GM23338 (cell line): ENCODE measurements around the gene KIAA2012. TPM values are rescaled to one million over a fixed set of nuclear protein-coding genes. Genes with fewer than 3 reads are reported as not detected.

Source experiments
- ATAC-seq: fragments of 200-7000 bp; cut with Tn5 transposase; 3 replicates; pipeline ENCODE4 v1.9.1; 2020
- DNase-seq: peaks from one replicate; pipeline ENCODE4 v3.0.0-alpha.2; 2015; ENCODE audit warnings: low spot score
- H2AFZ ChIP-seq: fragments of 200-600 bp; sonication (generic); 2 replicates; pipeline ENCODE4 v1.8.0; 2016; ENCODE audit warnings: antibody characterized with exemption, mild to moderate bottlenecking, moderate library complexity
- H3F3A ChIP-seq: fragments of 200-600 bp; sonication (generic); replicated peaks from 2 replicates; pipeline ENCODE4 v1.8.0; 2017; ENCODE audit warnings: antibody characterized with exemption, mixed run types, low read depth
- H3K27ac ChIP-seq: fragments of 200-600 bp; sonication (generic); 2 replicates; pipeline ENCODE4 v1.6.1; 2016; ENCODE audit warnings: low read depth
- H3K27me3 ChIP-seq: fragments of 200-600 bp; sonication (generic); 2 replicates; pipeline ENCODE4 v1.8.0; 2016; ENCODE audit warnings: mild to moderate bottlenecking, mixed run types, moderate library complexity; ENCODE audit not compliant: insufficient read depth
- H3K36me3 ChIP-seq: fragments of 200-600 bp; sonication (generic); 2 replicates; pipeline ENCODE4 v1.8.0; 2016; ENCODE audit warnings: mild to moderate bottlenecking; ENCODE audit not compliant: insufficient read depth
- H3K4me1 ChIP-seq: fragments of 200-600 bp; sonication (generic); 2 replicates; pipeline ENCODE4 v1.8.0; 2016; ENCODE audit warnings: mild to moderate bottlenecking, moderate library complexity; ENCODE audit not compliant: insufficient read depth
- H3K4me2 ChIP-seq: fragments of 200-600 bp; sonication (generic); 2 replicates; pipeline ENCODE4 v1.7.1; 2017; ENCODE audit warnings: mixed run types
- H3K4me3 ChIP-seq: fragments of 200-600 bp; sonication (generic); 2 replicates; pipeline ENCODE4 v1.6.1; 2016; ENCODE audit warnings: mixed run types
- H3K79me2 ChIP-seq: fragments of 200-600 bp; sonication (generic); replicated peaks from 2 replicates; pipeline ENCODE4 v1.8.0; 2017; ENCODE audit warnings: mild to moderate bottlenecking; ENCODE audit not compliant: insufficient read depth
- H3K9me2 ChIP-seq: fragments of 200-600 bp; sonication (generic); 2 replicates; pipeline ENCODE4 v1.8.0; 2017; ENCODE audit not compliant: insufficient read depth
- H4K20me1 ChIP-seq: fragments of 200-600 bp; sonication (generic); replicated peaks from 2 replicates; pipeline ENCODE4 v1.8.0; 2017; ENCODE audit warnings: mild to moderate bottlenecking; ENCODE audit not compliant: insufficient read depth
- H3K27ac Mint-ChIP-seq: 2 replicates; pipeline ENCODE4 v1.8.0; 2020; ENCODE audit warnings: inconsistent platforms, mild to moderate bottlenecking, moderate library complexity, mixed read lengths
- H3K27me3 Mint-ChIP-seq: 3 replicates; pipeline ENCODE4 v1.8.0; 2022; ENCODE audit warnings: low read depth, mild to moderate bottlenecking, moderate library complexity, mixed read lengths, inconsistent platforms; ENCODE audit not compliant: insufficient read depth, poor library complexity
- H3K36me3 Mint-ChIP-seq: 3 replicates; pipeline ENCODE4 v1.8.0; 2021; ENCODE audit warnings: low read depth, mild to moderate bottlenecking, inconsistent platforms, moderate library complexity, mixed read lengths
- H3K4me1 Mint-ChIP-seq: 3 replicates; pipeline ENCODE4 v1.8.0; 2020; ENCODE audit warnings: mild to moderate bottlenecking, inconsistent platforms, mixed read lengths
- H3K4me3 Mint-ChIP-seq: 3 replicates; pipeline ENCODE4 v1.8.0; 2021; ENCODE audit warnings: moderate library complexity, mild to moderate bottlenecking, inconsistent platforms, mixed read lengths
- H3K9me3 Mint-ChIP-seq: 3 replicates; pipeline ENCODE4 v1.8.0; 2020; ENCODE audit warnings: moderate library complexity, mild to moderate bottlenecking, inconsistent platforms, mixed read lengths
- CREB1 ChIP-seq: fragments of 250-450 bp; sonication (Bioruptor Pico); IDR thresholded peaks from 2 replicates; pipeline ENCODE4 v1.5.0; 2020; ENCODE audit warnings: low read depth, mild to moderate bottlenecking, moderate library complexity
- CTCF ChIP-seq, 2 experiments: fragments of 200-600 bp in 1 of 2; sonication (generic) in 1 of 2; conservative IDR thresholded peaks; 2 replicates each; pipeline versions ENCODE4 v1.5.1 to v1.6.1; 2016 to 2017; ENCODE audit warnings: antibody characterized with exemption in 2 of 2, low read depth in 2 of 2, mild to moderate bottlenecking in 2 of 2, moderate library complexity in 1 of 2
- ETS1 ChIP-seq: IDR thresholded peaks from 2 replicates; pipeline ENCODE4 v1.6.1; 2016; ENCODE audit warnings: antibody characterized with exemption
- EZH2 ChIP-seq: fragments of 200-600 bp; sonication (generic); IDR thresholded peaks from one replicate; pipeline ENCODE4 v1.8.0; 2017; ENCODE audit warnings: antibody characterized with exemption, mild to moderate bottlenecking, low read depth; ENCODE audit not compliant: unreplicated experiment
- EZH2phosphoT487 ChIP-seq: fragments of 200-600 bp; sonication (generic); IDR thresholded peaks from one replicate; pipeline ENCODE4 v1.8.1; 2018; ENCODE audit warnings: antibody characterized with exemption; ENCODE audit not compliant: unreplicated experiment
- JUNB ChIP-seq: IDR thresholded peaks from one replicate; pipeline ENCODE4 v1.6.1; 2016; ENCODE audit warnings: antibody characterized with exemption; ENCODE audit not compliant: unreplicated experiment
- NANOG ChIP-seq: IDR thresholded peaks from 2 replicates; pipeline ENCODE4 v1.6.1; 2016; ENCODE audit warnings: antibody characterized with exemption, borderline replicate concordance
- POLR2AphosphoS5 ChIP-seq: IDR thresholded peaks from 2 replicates; pipeline ENCODE4 v1.6.1; 2016; ENCODE audit warnings: antibody characterized with exemption, low read depth
- STAT1 ChIP-seq: IDR thresholded peaks from one replicate; pipeline ENCODE4 v1.6.1; 2016; ENCODE audit warnings: antibody characterized with exemption; ENCODE audit not compliant: unreplicated experiment
- ZNF114 ChIP-seq: fragments of 250-450 bp; sonication (Bioruptor Pico); IDR thresholded peaks from 2 replicates; pipeline ENCODE4 v1.5.0; 2020; ENCODE audit warnings: mild to moderate bottlenecking, moderate library complexity
- ZNF331 ChIP-seq: fragments of 250-450 bp; sonication (Bioruptor Pico); IDR thresholded peaks from 2 replicates; pipeline ENCODE4 v1.5.0; 2020; ENCODE audit warnings: low read depth, mild to moderate bottlenecking, moderate library complexity
- polyA plus RNA-seq: library from polyadenylated mRNA; unstranded; fragments of >200 nt; fragmentation: Nextera tagmentation; extraction: Ambion mirVana; gene quantifications from 2 replicates; pipeline ENCODE4 v1.2.1, GENCODE V29; 2016
- total RNA-seq: library from RNA; depleted of rRNA; stranded (reverse); fragments of >200 nt; shearing (Covaris generic); gene quantifications from 2 replicates; pipeline ENCODE4 v1.2.3, GENCODE V29; 2014
- TF ChIP-seq, protein P1 (sequence below): fragments of 250-450 bp; sonication (Bioruptor Pico); IDR thresholded peaks from 2 replicates; pipeline ENCODE4 v1.5.0; 2020; ENCODE audit warnings: mild to moderate bottlenecking, moderate library complexity
- TF ChIP-seq, protein P2 (sequence below): IDR thresholded peaks from one replicate; pipeline ENCODE4 v1.6.1; 2018; ENCODE audit warnings: antibody characterized with exemption; ENCODE audit not compliant: unreplicated experiment

The KIAA2012 gene
- total and polyA plus RNA-seq, 2 experiments from 2014 or later: 0.03 to 0.08 TPM

- no peaks in the 10 kb centered on the region for H3K36me3 Mint-ChIP-seq
- Histone ChIP-seq H3K4me1 (peaks cover 10% of the 10 kb centered on the region), H4K20me1 (no peaks in the 10 kb centered on the region), H3K36me3 (no peaks in the 10 kb centered on the region), H3K27ac (no peak overlapping the region), H3K27me3 (no peaks in the 10 kb centered on the region), H3K4me2 (no peak overlapping the region), H3K9me2 (peaks cover 12% of the 10 kb centered on the region; the same call in 1 of the 2 replicates), H3K4me3 (no peak overlapping the region), H3K79me2 (no peaks in the 10 kb centered on the region), H3F3A (no peaks in the 10 kb centered on the region), H2AFZ (no peak overlapping the region)
- peaks cover 2% of the 10 kb centered on the region for H3K27me3 Mint-ChIP-seq
- peaks cover 20% of the 10 kb centered on the region for H3K4me1 Mint-ChIP-seq
- DNase-seq (no peak), ATAC-seq (no peak)
- no peak for TF ChIP-seq JUNB
- no peak for TF ChIP-seq ZNF114 (CRISPR knock-in tag)
- no peak for TF ChIP-seq NANOG
- no peak for TF ChIP-seq ETS1
- no peak for TF ChIP-seq POLR2AphosphoS5
- TF ChIP-seq, protein P1, sequence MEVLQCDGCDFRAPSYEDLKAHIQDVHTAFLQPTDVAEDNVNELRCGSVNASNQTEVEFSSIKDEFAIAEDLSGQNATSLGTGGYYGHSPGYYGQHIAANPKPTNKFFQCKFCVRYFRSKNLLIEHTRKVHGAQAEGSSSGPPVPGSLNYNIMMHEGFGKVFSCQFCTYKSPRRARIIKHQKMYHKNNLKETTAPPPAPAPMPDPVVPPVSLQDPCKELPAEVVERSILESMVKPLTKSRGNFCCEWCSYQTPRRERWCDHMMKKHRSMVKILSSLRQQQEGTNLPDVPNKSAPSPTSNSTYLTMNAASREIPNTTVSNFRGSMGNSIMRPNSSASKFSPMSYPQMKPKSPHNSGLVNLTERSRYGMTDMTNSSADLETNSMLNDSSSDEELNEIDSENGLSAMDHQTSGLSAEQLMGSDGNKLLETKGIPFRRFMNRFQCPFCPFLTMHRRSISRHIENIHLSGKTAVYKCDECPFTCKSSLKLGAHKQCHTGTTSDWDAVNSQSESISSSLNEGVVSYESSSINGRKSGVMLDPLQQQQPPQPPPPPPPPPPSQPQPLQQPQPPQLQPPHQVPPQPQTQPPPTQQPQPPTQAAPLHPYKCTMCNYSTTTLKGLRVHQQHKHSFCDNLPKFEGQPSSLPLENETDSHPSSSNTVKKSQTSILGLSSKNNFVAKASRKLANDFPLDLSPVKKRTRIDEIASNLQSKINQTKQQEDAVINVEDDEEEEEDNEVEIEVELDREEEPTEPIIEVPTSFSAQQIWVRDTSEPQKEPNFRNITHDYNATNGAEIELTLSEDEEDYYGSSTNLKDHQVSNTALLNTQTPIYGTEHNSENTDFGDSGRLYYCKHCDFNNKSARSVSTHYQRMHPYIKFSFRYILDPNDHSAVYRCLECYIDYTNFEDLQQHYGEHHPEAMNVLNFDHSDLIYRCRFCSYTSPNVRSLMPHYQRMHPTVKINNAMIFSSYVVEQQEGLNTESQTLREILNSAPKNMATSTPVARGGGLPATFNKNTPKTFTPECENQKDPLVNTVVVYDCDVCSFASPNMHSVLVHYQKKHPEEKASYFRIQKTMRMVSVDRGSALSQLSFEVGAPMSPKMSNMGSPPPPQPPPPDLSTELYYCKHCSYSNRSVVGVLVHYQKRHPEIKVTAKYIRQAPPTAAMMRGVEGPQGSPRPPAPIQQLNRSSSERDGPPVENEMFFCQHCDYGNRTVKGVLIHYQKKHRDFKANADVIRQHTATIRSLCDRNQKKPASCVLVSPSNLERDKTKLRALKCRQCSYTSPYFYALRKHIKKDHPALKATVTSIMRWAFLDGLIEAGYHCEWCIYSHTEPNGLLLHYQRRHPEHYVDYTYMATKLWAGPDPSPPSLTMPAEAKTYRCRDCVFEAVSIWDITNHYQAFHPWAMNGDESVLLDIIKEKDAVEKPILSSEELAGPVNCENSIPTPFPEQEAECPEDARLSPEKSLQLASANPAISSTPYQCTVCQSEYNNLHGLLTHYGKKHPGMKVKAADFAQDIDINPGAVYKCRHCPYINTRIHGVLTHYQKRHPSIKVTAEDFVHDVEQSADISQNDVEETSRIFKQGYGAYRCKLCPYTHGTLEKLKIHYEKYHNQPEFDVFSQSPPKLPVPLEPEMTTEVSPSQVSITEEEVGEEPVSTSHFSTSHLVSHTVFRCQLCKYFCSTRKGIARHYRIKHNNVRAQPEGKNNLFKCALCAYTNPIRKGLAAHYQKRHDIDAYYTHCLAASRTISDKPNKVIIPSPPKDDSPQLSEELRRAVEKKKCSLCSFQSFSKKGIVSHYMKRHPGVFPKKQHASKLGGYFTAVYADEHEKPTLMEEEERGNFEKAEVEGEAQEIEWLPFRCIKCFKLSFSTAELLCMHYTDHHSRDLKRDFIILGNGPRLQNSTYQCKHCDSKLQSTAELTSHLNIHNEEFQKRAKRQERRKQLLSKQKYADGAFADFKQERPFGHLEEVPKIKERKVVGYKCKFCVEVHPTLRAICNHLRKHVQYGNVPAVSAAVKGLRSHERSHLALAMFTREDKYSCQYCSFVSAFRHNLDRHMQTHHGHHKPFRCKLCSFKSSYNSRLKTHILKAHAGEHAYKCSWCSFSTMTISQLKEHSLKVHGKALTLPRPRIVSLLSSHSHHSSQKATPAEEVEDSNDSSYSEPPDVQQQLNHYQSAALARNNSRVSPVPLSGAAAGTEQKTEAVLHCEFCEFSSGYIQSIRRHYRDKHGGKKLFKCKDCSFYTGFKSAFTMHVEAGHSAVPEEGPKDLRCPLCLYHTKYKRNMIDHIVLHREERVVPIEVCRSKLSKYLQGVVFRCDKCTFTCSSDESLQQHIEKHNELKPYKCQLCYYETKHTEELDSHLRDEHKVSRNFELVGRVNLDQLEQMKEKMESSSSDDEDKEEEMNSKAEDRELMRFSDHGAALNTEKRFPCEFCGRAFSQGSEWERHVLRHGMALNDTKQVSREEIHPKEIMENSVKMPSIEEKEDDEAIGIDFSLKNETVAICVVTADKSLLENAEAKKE (CRISPR knock-in tag): no peak
- TF ChIP-seq EZH2phosphoT487: no peak
- TF ChIP-seq CTCF (conservative IDR thresholded peaks at IDR 0.05; ENCODE audit: low read depth in 2 of 2): no peak
- no peak for TF ChIP-seq STAT1
- no peak for TF ChIP-seq CREB1 (CRISPR knock-in tag)
- TF ChIP-seq, protein P2, sequence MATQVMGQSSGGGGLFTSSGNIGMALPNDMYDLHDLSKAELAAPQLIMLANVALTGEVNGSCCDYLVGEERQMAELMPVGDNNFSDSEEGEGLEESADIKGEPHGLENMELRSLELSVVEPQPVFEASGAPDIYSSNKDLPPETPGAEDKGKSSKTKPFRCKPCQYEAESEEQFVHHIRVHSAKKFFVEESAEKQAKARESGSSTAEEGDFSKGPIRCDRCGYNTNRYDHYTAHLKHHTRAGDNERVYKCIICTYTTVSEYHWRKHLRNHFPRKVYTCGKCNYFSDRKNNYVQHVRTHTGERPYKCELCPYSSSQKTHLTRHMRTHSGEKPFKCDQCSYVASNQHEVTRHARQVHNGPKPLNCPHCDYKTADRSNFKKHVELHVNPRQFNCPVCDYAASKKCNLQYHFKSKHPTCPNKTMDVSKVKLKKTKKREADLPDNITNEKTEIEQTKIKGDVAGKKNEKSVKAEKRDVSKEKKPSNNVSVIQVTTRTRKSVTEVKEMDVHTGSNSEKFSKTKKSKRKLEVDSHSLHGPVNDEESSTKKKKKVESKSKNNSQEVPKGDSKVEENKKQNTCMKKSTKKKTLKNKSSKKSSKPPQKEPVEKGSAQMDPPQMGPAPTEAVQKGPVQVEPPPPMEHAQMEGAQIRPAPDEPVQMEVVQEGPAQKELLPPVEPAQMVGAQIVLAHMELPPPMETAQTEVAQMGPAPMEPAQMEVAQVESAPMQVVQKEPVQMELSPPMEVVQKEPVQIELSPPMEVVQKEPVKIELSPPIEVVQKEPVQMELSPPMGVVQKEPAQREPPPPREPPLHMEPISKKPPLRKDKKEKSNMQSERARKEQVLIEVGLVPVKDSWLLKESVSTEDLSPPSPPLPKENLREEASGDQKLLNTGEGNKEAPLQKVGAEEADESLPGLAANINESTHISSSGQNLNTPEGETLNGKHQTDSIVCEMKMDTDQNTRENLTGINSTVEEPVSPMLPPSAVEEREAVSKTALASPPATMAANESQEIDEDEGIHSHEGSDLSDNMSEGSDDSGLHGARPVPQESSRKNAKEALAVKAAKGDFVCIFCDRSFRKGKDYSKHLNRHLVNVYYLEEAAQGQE: no peak
- TF ChIP-seq EZH2: no peak
- no peak for TF ChIP-seq ZNF331 (CRISPR knock-in tag)
- H3K9me3 Mint-ChIP-seq: no peaks in the 10 kb centered on the region
- no peak overlapping the region for H3K27ac Mint-ChIP-seq
- H3K4me3 Mint-ChIP-seq: no peak overlapping the region
Observed at GRCh38 chr2:202096736-202097135, 23.7 kb downstream of the KIAA2012 start.
